H1 (cell line): ENCODE data around the gene ANK3. TPM values are rescaled to one million over a fixed set of nuclear protein-coding genes. Genes with fewer than 3 reads are reported as not detected.

Source experiments
- CTCF ChIA-PET: fragments of 300-600 bp; sonication (Branson Sonifier 250); formaldehyde crosslinking; loops from one replicate; lab custom pipeline; 2021; ENCODE audit not compliant: partially characterized antibody; lab: Charles Lee
- POLR2A ChIA-PET: fragments of 300-600 bp; sonication (Branson Sonifier 250); formaldehyde crosslinking; loops from one replicate; lab custom pipeline; 2021; ENCODE audit warnings: inconsistent platforms; ENCODE audit not compliant: partially characterized antibody; lab: Charles Lee
- DNase-seq, 2 experiments: peaks; one replicate each; pipeline versions ENCODE4 v3.0.0 to v3.0.0-alpha.2; 2010 to 2022; ENCODE audit warnings: low spot score in 2 of 2, low read depth in 1 of 2, mixed read lengths in 1 of 2
- FAIRE-seq: peaks from 2 replicates; lab custom pipeline; 2011; peaks lifted over from hg19 to GRCh38; lab: Jason Lieb, UNC
- H2AFZ ChIP-seq: 2 replicates; pipeline ENCODE4 v1.8.1; 2012; ENCODE audit warnings: low read length, inconsistent platforms
- H2AK5ac ChIP-seq: 2 replicates; pipeline ENCODE4 v1.6.1; 2013; ENCODE audit warnings: low read depth, low read length
- H2BK120ac ChIP-seq: replicated peaks from 2 replicates; pipeline ENCODE3; 2013; ENCODE audit warnings: low read depth, low read length, inconsistent platforms
- H2BK12ac ChIP-seq: 2 replicates; pipeline ENCODE4 v1.6.1; 2013; ENCODE audit warnings: low read depth, low read length
- H2BK15ac ChIP-seq: 2 replicates; pipeline ENCODE4 v1.6.1; 2013; ENCODE audit warnings: low read length
- H2BK20ac ChIP-seq: 2 replicates; pipeline ENCODE4 v1.6.1; 2013; ENCODE audit warnings: low read length
- H2BK5ac ChIP-seq: 2 replicates; pipeline ENCODE4 v1.6.1; 2013; ENCODE audit warnings: low read depth, low read length
- H3K14ac ChIP-seq: 2 replicates; pipeline ENCODE4 v1.6.1; 2013; ENCODE audit warnings: inconsistent platforms; ENCODE audit not compliant: insufficient read length
- H3K18ac ChIP-seq: 2 replicates; pipeline ENCODE4 v1.6.1; 2013; ENCODE audit warnings: low read length; ENCODE audit errors: extremely low read depth
- H3K23ac ChIP-seq: 2 replicates; pipeline ENCODE4 v1.6.1; 2013; ENCODE audit warnings: inconsistent platforms; ENCODE audit not compliant: insufficient read length
- H3K23me2 ChIP-seq: 2 replicates; pipeline ENCODE4 v1.6.1; 2013; ENCODE audit warnings: low read depth, low read length
- H3K27ac ChIP-seq: 2 replicates; pipeline ENCODE4 v1.6.1; 2011; ENCODE audit warnings: low read depth, low read length, inconsistent platforms
- H3K27me3 ChIP-seq, 4 experiments: replicated peaks in 1 of 4; 1 replicate in 1 of 4; 2 replicates in 3 of 4; pipeline versions ENCODE4 v1.6.1 to v1.8.1; 2011 to 2013; ENCODE audit warnings: low read length in 3 of 4, mild to moderate bottlenecking in 3 of 4, inconsistent platforms in 2 of 4, mixed read lengths in 2 of 4, moderate library complexity in 1 of 4; ENCODE audit not compliant: control insufficient read depth in 3 of 4, insufficient read depth in 3 of 4; ENCODE audit errors: extremely low read depth in 1 of 4
- H3K36me3 ChIP-seq, 4 experiments: 2 replicates each; pipeline versions ENCODE4 v1.6.1 to v1.8.1; 2011 to 2013; ENCODE audit warnings: mild to moderate bottlenecking in 4 of 4, low read length in 3 of 4, moderate library complexity in 2 of 4, control low read depth in 1 of 4, inconsistent platforms in 1 of 4; ENCODE audit not compliant: insufficient read depth in 4 of 4, control insufficient read depth in 2 of 4
- H3K4ac ChIP-seq: replicated peaks from 2 replicates; pipeline ENCODE3; 2013; ENCODE audit warnings: low read length, low read depth, mixed read lengths, inconsistent platforms; ENCODE audit not compliant: insufficient read length
- H3K4me1 ChIP-seq, 4 experiments: replicated peaks in 1 of 4; 1 replicate in 1 of 4; 2 replicates in 3 of 4; pipeline versions ENCODE4 v1.6.1 to v1.8.1; 2011 to 2013; ENCODE audit warnings: low read length in 3 of 4, inconsistent platforms in 2 of 4, mixed read lengths in 1 of 4; ENCODE audit not compliant: insufficient read depth in 4 of 4, control insufficient read depth in 3 of 4
- H3K4me2 ChIP-seq, 2 experiments: 2 replicates each; pipeline versions ENCODE4 v1.6.1 to v1.8.1; 2011 to 2013; ENCODE audit warnings: low read depth in 2 of 2, low read length in 2 of 2, control low read depth in 1 of 2, inconsistent platforms in 1 of 2, mild to moderate bottlenecking in 1 of 2; ENCODE audit not compliant: insufficient read depth in 1 of 2
- H3K4me3 ChIP-seq, 4 experiments: fragments of 200-600, 300-600 bp in 1 of 4; sonication (generic), shearing (Covaris generic), sonication (Bioruptor Twin) in 1 of 4; 2 replicates each; pipeline versions ENCODE4 v1.5.1 to v1.8.1; 2011 to 2016; ENCODE audit warnings: low read length in 4 of 4, low read depth in 3 of 4, control low read depth in 2 of 4, inconsistent platforms in 2 of 4, mild to moderate bottlenecking in 2 of 4, mixed read lengths in 1 of 4, moderate library complexity in 1 of 4; ENCODE audit not compliant: insufficient read depth in 2 of 4; ENCODE audit errors: extremely low read depth in 1 of 4
- H3K56ac ChIP-seq: replicated peaks from 2 replicates; pipeline ENCODE3; 2013; ENCODE audit warnings: low read depth, mild to moderate bottlenecking, mixed read lengths, low read length, inconsistent platforms; ENCODE audit not compliant: insufficient read length
- H3K79me1 ChIP-seq: 2 replicates; pipeline ENCODE4 v1.6.1; 2013; ENCODE audit warnings: low read depth, low read length, control low read depth
- H3K79me2 ChIP-seq, 2 experiments: 2 replicates each; pipeline versions ENCODE4 v1.6.1 to v1.8.1; 2012 to 2013; ENCODE audit warnings: low read length in 2 of 2, mild to moderate bottlenecking in 2 of 2, inconsistent platforms in 1 of 2; ENCODE audit not compliant: insufficient read depth in 2 of 2, control insufficient read depth in 1 of 2
- H3K9ac ChIP-seq, 4 experiments: replicated peaks in 1 of 4; 1 replicate in 1 of 4; 2 replicates in 3 of 4; pipeline versions ENCODE4 v1.6.1 to v1.8.1; 2011 to 2013; ENCODE audit warnings: low read depth in 3 of 4, low read length in 3 of 4, control low read depth in 2 of 4, mild to moderate bottlenecking in 2 of 4, moderate library complexity in 2 of 4, inconsistent platforms in 1 of 4; ENCODE audit errors: extremely low read depth in 1 of 4
- H3K9me3 ChIP-seq, 2 experiments: 2 replicates each; pipeline versions ENCODE4 v1.6.1 to v1.8.1; 2012 to 2013; ENCODE audit warnings: mild to moderate bottlenecking in 2 of 2, moderate library complexity in 2 of 2, control low read depth in 1 of 2, inconsistent platforms in 1 of 2, low read depth in 1 of 2, low read length in 1 of 2, mixed read lengths in 1 of 2; ENCODE audit not compliant: insufficient read depth in 2 of 2
- H4K20me1 ChIP-seq, 2 experiments: replicated peaks in 1 of 2; 2 replicates each; pipeline versions ENCODE3 to v1.8.1; 2011 to 2013; ENCODE audit warnings: inconsistent platforms in 2 of 2, low read length in 2 of 2, mild to moderate bottlenecking in 1 of 2; ENCODE audit not compliant: insufficient read depth in 2 of 2, control insufficient read depth in 1 of 2
- H4K5ac ChIP-seq: 2 replicates; pipeline ENCODE4 v1.6.1; 2013; ENCODE audit warnings: low read length, low read depth, mixed read lengths, inconsistent platforms; ENCODE audit not compliant: insufficient read length
- H4K8ac ChIP-seq: 2 replicates; pipeline ENCODE4 v1.8.0; 2013; ENCODE audit warnings: mild to moderate bottlenecking, moderate library complexity, low read length, inconsistent platforms; ENCODE audit not compliant: insufficient read depth; ENCODE audit errors: extremely low read depth
- H4K91ac ChIP-seq: replicated peaks from 2 replicates; pipeline ENCODE3; 2013; ENCODE audit warnings: low read length, mixed read lengths, inconsistent platforms; ENCODE audit not compliant: insufficient read length
- JUND ChIP-seq: IDR thresholded peaks from 2 replicates; pipeline ENCODE4 v1.6.1; 2011; ENCODE audit warnings: mild to moderate bottlenecking, improper control_type of control experiment, low read length
- SP2 ChIP-seq: IDR thresholded peaks from 2 replicates; pipeline ENCODE4 v1.6.1; 2012; ENCODE audit warnings: mild to moderate bottlenecking, low read length, inconsistent platforms
- WGBS, 2 experiments: shearing (Covaris generic) in 1 of 2; methylation state at CpG; one replicate each; pipeline versions ENCODE4 v1.1.6 to v1.1.7; 2013 to 2015; ENCODE audit warnings: low lambda C conversion rate in 2 of 2, mixed read lengths in 2 of 2, inconsistent platforms in 1 of 2, low coverage in 1 of 2, missing lambda C conversion rate in 1 of 2; ENCODE audit not compliant: insufficient replicate concordance in 2 of 2, insufficient coverage in 1 of 2, insufficient read length in 1 of 2; ENCODE audit errors: extremely low coverage in 1 of 2, missing lambda C conversion rate in 1 of 2; 5-methylcytosine and 5-hydroxymethylcytosine counted together
- polyA plus RNA-seq, 7 experiments: library from polyadenylated mRNA; depleted of rRNA in 3 of 7; stranded (reverse) in 5 of 7; unstranded in 2 of 7; fragments of >200 nt in 5 of 7; fragments of 200-250 nt in 2 of 7; gene quantifications; 1 replicate in 5 of 7; 2 replicates in 1 of 7; 4 replicates in 1 of 7; pipeline versions ENCODE4 v1.2.1 to v1.2.3, GENCODE V29; 2011 to 2013; ENCODE audit warnings: missing spikeins in 2 of 7, mixed read lengths in 2 of 7
- total RNA-seq: library from RNA; stranded (reverse); fragmentation: NEBNext Ultra II Directional; extraction: Animal tissue kit (Norgen Biotek cat#: 25700); gene quantifications from 2 replicates; pipeline ENCODE4 v1.2.1, GENCODE V29; 2021

Gene ANK3
- total and polyA plus RNA-seq, 2 of the 8 experiments (the other 6 are each of a cell fraction or from before 2014, with no cell fraction given): 18.1 to 67.9 TPM

GRCh38 chr10:60042914-60043313 is 346.8 kb downstream of the ANK3 start:
- Histone ChIP-seq H3K4me2 (no peak overlapping the region), H3K27me3 (no peaks in the 10 kb centered on the region), H4K91ac (no peak overlapping the region), H2BK15ac (no peak overlapping the region), H3K9me3 (no peaks in the 10 kb centered on the region), H2BK5ac (no peak overlapping the region), H3K36me3 (no peaks in the 10 kb centered on the region), H3K79me1 (no peaks in the 10 kb centered on the region), H4K5ac (no peak overlapping the region), H3K23ac (no peak overlapping the region), H3K18ac (no peak overlapping the region), H4K8ac (no peak overlapping the region), H2BK120ac (no peak overlapping the region), H2AFZ (no peak overlapping the region), H3K27ac (no peak overlapping the region), H4K20me1 (no peaks in the 10 kb centered on the region), H3K79me2 (no peaks in the 10 kb centered on the region), H3K14ac (no peak overlapping the region), H2BK20ac (no peak overlapping the region), H2BK12ac (no peak overlapping the region), H3K9ac (no peak overlapping the region), H3K23me2 (no peaks in the 10 kb centered on the region), H3K56ac (no peak overlapping the region), H3K4me1 (peaks cover 0 to 7% (median 0%) of the 10 kb centered on the region in 4 experiments; a peak in 3 of 7 replicates), H2AK5ac (no peak overlapping the region), H3K4ac (no peak overlapping the region), H3K4me3 (no peak overlapping the region)
- TF ChIP-seq SP2 (no peak), JUND (no peak)
- FAIRE-seq (no peak), DNase-seq (no peak)
- CTCF ChIA-PET: no interaction called here
- POLR2A ChIA-PET: no interaction called here
- whole genome bisulfite sequencing, 2 experiments: 73% methylated on average over 2 of the region's 2 CpGs; no CpG with 5 or more reads in 1 of the 2 experiments
